Gastrocnemius medialis (tissue), 4 donors: ENCODE measurements around the gene ZNF292. TPM values are rescaled to one million over a fixed set of nuclear protein-coding genes. Genes with fewer than 3 reads are reported as not detected.

Experiments
- ATAC-seq, 2 donors: fragments of 150-250 bp; one replicate each; pipeline ENCODE4 v1.9.1; 2016
- DNase-seq, 2 donors: peaks; one replicate each; pipeline ENCODE4 v3.0.0-alpha.2; 2019
- H3K27ac ChIP-seq, 4 donors: fragments of 200-600 bp; sonication (generic); 1 replicate in 1 of 4; 2 replicates in 3 of 4; pipeline ENCODE4 v1.5.1; 2016 to 2018; ENCODE audit warnings: mild to moderate bottlenecking in 2 of 4, moderate library complexity in 1 of 4
- H3K27me3 ChIP-seq, 3 donors: fragments of 200-600 bp; sonication (generic) in 2 of 3; 1 replicate in 1 of 3; 2 replicates in 2 of 3; pipeline versions ENCODE4 v1.5.1 to v1.6.0; 2016 to 2019; ENCODE audit warnings: mild to moderate bottlenecking in 1 of 3, moderate library complexity in 1 of 3
- H3K36me3 ChIP-seq, 2 donors: fragments of 200-600 bp; sonication (generic) in 1 of 2; one replicate each; pipeline ENCODE4 v1.5.1; 2017 to 2018
- H3K4me1 ChIP-seq, 2 donors: fragments of 200-600 bp; sonication (generic) in 1 of 2; one replicate each; pipeline ENCODE4 v1.5.1; 2016 to 2017; ENCODE audit warnings: mild to moderate bottlenecking in 2 of 2
- H3K4me3 ChIP-seq, 4 donors: fragments of 200-600 bp; sonication (generic) in 3 of 4; 1 replicate in 1 of 4; 2 replicates in 3 of 4; pipeline ENCODE4 v1.5.1; 2016 to 2019; ENCODE audit warnings: mild to moderate bottlenecking in 2 of 4
- H3K9me3 ChIP-seq, 3 donors: fragments of 200-600 bp; sonication (generic) in 2 of 3; 1 replicate in 1 of 3; 2 replicates in 2 of 3; pipeline ENCODE4 v1.5.1; 2016 to 2019
- POLR2A ChIP-seq, 2 donors: fragments of 450-650 bp; IDR thresholded peaks; one replicate each; pipeline ENCODE4 v1.6.1; 2017; ENCODE audit warnings: antibody characterized with exemption in 2 of 2, mild to moderate bottlenecking in 2 of 2, moderate library complexity in 2 of 2
- in situ Hi-C, 4 donors: fragments of 200-750 bp; cut with MboI; loops; one replicate each; pipeline versions ENCODE4 v1.15.0 to v1.8.0; 2017; ENCODE audit warnings: low sequenced_read_pairs in 4 of 4
- intact Hi-C: fragments of 100-400 bp; cut with DNase I; formaldehyde crosslinking; loops from one replicate; pipeline ENCODE4 v1.15.1; 2023; ENCODE audit warnings: low total_unique reads
- total RNA-seq, 4 donors: library from RNA; depleted of rRNA; stranded (reverse); fragments of >200 nt; gene quantifications; one replicate each; pipeline versions ENCODE4 v1.1.0 to v1.2.3, GENCODE V29; 2016
- TF ChIP-seq, protein P1 (sequence below), 5 experiments: fragments of 450-650 bp in 3 of 5; fragments of 200-600 bp in 2 of 5; sonication (generic) in 2 of 5; IDR thresholded peaks in 4 of 5; conservative IDR thresholded peaks in 1 of 5; 1 replicate in 4 of 5; 2 replicates in 1 of 5; pipeline ENCODE4 v1.5.1; 2016 to 2019; ENCODE audit warnings: antibody characterized with exemption in 5 of 5, mild to moderate bottlenecking in 3 of 5, moderate library complexity in 3 of 5

ZNF292 gene
- total RNA-seq, 4 donors from 2014 or later: 10.7 to 21.7 (median 11.5) TPM

DNA sequence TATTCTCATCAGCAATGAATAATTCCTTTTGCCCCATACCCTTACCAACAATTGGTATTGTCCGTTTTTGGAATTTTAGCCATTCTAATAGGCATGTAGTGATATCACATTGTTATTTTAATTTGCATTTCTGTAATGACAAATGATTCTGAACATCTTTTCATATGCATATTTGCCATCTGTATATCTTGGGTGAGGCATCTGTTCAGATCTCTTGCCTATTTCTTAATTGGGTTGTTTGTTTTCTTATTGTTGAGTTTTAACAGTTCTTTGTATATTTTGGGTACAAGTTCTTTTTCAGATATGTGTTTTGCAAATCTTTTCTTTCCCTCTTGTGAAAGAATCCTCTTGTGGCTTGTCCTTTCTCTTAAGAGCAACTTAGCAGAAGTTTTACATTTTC lies 69.6 kb downstream of the ZNF292 start:
- DNase-seq (no peak), ATAC-seq (no peak)
- H3K4me3 ChIP-seq: no peak overlapping the region
- H3K9me3 ChIP-seq: no peaks in the 10 kb centered on the region
- H3K4me1 ChIP-seq: no peaks in the 10 kb centered on the region
- peaks cover 0 to 11% of the 10 kb centered on the region in 2 donors for H3K36me3 ChIP-seq
- no peak overlapping the region for H3K27ac ChIP-seq
- in situ Hi-C loops: loop anchor here in 1 of 4 donors (25.0 kb wide), 1 partner anchor 88 kb away; no protein-coding TSS in a partner anchor
- H3K27me3 ChIP-seq: no peaks in the 10 kb centered on the region
- intact Hi-C loops: no loop called here
- TF ChIP-seq, protein P1, sequence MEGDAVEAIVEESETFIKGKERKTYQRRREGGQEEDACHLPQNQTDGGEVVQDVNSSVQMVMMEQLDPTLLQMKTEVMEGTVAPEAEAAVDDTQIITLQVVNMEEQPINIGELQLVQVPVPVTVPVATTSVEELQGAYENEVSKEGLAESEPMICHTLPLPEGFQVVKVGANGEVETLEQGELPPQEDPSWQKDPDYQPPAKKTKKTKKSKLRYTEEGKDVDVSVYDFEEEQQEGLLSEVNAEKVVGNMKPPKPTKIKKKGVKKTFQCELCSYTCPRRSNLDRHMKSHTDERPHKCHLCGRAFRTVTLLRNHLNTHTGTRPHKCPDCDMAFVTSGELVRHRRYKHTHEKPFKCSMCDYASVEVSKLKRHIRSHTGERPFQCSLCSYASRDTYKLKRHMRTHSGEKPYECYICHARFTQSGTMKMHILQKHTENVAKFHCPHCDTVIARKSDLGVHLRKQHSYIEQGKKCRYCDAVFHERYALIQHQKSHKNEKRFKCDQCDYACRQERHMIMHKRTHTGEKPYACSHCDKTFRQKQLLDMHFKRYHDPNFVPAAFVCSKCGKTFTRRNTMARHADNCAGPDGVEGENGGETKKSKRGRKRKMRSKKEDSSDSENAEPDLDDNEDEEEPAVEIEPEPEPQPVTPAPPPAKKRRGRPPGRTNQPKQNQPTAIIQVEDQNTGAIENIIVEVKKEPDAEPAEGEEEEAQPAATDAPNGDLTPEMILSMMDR (IDR thresholded peaks at IDR 0.05 in 4 of 5, conservative IDR thresholded peaks at IDR 0.05 in 1 of 5): no peak
- TF ChIP-seq POLR2A (IDR thresholded peaks at IDR 0.05): no peak

DNA sequence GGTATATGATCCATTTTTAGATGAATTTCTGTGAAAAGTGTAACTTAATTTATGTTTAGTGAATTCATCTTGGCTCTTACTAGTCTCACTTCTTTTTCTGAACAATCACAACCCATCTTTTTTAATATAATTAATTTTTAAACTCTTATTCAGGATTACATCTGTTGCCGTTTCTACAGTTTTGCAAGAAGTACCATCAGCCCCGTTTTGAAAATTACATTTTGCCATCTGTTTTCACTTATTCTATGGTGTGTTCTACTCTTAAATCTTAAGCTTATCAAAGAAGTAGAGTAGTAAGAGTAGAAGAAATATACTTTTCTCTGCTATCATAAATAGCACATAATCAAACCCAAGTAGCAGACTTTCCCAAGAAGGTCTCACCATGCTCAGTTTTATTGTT lies 70.1 kb downstream of the ZNF292 start:
- no peak overlapping the region for H3K4me3 ChIP-seq
- TF ChIP-seq, protein P1 (IDR thresholded peaks at IDR 0.05 in 4 of 5, conservative IDR thresholded peaks at IDR 0.05 in 1 of 5): no peak
- TF ChIP-seq POLR2A (IDR thresholded peaks at IDR 0.05): no peak
- no peak for ATAC-seq
- DNase-seq: no peak
- H3K36me3 ChIP-seq: peaks cover 0 to 11% of the 10 kb centered on the region in 2 donors
- intact Hi-C loops (no loop called here), in situ Hi-C loops (loop anchor here in 1 of 4 donors (25.0 kb wide), 1 partner anchor 88 kb away; no protein-coding TSS in a partner anchor)
- no peaks in the 10 kb centered on the region for H3K9me3 ChIP-seq
- H3K4me1 ChIP-seq: no peaks in the 10 kb centered on the region
- no peaks in the 10 kb centered on the region for H3K27me3 ChIP-seq
- no peak overlapping the region for H3K27ac ChIP-seq

DNA sequence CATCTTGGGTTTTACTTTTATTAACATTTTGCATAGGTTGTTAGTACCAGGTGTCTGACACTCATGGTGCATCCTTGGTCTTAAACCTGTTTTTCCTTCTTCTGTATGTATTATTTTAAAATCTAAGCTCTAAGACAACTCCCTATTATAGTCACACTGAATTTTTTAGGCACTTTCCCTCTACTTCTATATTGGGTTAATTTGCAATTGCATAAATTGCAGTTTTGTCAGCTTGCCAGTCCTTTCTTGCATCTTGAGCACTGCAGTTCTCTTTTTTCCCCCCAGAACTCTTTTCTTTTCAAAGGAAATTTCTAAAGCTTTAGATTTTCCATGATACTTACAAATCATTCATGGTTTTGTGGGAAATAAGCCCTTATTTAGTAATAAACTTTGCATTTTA lies 70.6 kb downstream of the ZNF292 start:
- H3K9me3 ChIP-seq: no peaks in the 10 kb centered on the region
- no peak for ATAC-seq
- no peaks in the 10 kb centered on the region for H3K4me1 ChIP-seq
- H3K27ac ChIP-seq: no peak overlapping the region
- no peak for DNase-seq
- peaks cover 0 to 11% of the 10 kb centered on the region in 2 donors for H3K36me3 ChIP-seq
- no peak overlapping the region for H3K4me3 ChIP-seq
- in situ Hi-C loops: loop anchor here in 1 of 4 donors (25.0 kb wide), 1 partner anchor 89 kb away; no protein-coding TSS in a partner anchor
- no peaks in the 10 kb centered on the region for H3K27me3 ChIP-seq
- intact Hi-C loops: no loop called here
- TF ChIP-seq, protein P1 (IDR thresholded peaks at IDR 0.05 in 4 of 5, conservative IDR thresholded peaks at IDR 0.05 in 1 of 5): no peak

DNA sequence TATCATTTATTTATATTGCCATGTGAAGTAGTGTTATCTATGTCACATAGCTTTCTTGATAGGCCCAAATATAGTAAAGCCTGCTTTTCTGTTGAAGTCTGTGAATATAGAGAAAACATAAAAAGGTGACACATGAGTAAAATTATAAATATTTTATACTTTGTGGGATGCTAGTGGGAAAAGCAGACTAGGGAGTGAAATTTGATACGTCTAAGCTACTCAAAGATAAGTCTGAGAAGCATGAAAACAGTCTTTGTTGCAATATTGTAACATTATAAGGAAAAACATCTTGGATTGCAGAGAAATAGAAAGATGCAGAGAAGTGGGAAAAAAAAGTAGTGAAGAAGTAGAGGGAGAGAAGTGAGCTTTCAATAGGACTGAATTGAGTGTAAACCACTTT lies 75.4 kb downstream of the ZNF292 start:
- no peak for ATAC-seq
- in situ Hi-C loops: loop anchor here in 2 of 4 donors (10.0 to 25.0 kb wide), 2 partner anchors 94 to 96 kb away; no protein-coding TSS in a partner anchor

More for the DNA sequence above, 75.4 kb downstream of the ZNF292 start:
- H3K27me3 ChIP-seq: no peaks in the 10 kb centered on the region
- no peak for TF ChIP-seq POLR2A (IDR thresholded peaks at IDR 0.05)
- TF ChIP-seq, protein P1 (IDR thresholded peaks at IDR 0.05 in 4 of 5, conservative IDR thresholded peaks at IDR 0.05 in 1 of 5): no peak
- H3K27ac ChIP-seq: no peak overlapping the region
- no peak overlapping the region for H3K4me3 ChIP-seq
- no peaks in the 10 kb centered on the region for H3K36me3 ChIP-seq
- H3K4me1 ChIP-seq: no peaks in the 10 kb centered on the region
- DNase-seq: no peak
- intact Hi-C loops: no loop called here
- H3K9me3 ChIP-seq: no peaks in the 10 kb centered on the region
